ENCODE measurements around the gene MKS1. TPM values are rescaled to one million over a fixed set of nuclear protein-coding genes. Genes with fewer than 3 reads are reported as not detected.

MKS1 gene
- total RNA-seq, 1 donor = 8.6 TPM

DNA sequence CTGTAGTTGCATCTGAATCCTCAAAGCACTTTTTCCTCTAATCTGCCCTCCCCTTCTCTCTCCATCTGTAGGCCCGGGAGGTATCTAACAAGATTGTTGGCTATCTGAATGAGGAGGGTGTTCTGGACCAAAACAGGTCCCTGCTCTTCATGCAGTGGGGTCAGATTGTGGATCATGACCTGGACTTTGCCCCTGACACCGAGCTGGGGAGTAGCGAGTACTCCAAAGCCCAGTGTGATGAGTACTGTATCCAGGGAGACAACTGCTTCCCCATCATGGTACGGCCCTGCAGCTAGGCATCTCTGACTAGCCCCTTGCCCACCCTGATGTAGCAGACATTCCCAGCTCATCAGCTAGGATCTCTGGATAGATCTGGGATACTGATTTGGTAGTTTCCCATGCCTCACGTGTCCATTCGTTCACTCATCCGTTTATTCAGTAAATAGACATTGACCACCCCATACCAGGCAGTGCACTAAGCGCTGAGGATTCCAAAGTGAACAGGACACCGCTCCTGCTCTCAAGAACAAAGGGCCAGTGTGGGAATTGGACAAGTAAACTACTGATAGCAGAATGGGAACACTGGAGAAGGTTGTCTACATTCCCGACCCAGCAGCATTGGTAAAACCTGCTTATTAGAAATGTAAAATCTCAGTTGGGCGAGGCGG, 31.4 kb upstream of the MKS1 start:
- DNase-seq (ENCODE audit: low read depth) = no peak
- no peak overlapping the region for H3K4me3 ChIP-seq (ENCODE audit: low read depth, low read length)
- TF ChIP-seq, protein P1, sequence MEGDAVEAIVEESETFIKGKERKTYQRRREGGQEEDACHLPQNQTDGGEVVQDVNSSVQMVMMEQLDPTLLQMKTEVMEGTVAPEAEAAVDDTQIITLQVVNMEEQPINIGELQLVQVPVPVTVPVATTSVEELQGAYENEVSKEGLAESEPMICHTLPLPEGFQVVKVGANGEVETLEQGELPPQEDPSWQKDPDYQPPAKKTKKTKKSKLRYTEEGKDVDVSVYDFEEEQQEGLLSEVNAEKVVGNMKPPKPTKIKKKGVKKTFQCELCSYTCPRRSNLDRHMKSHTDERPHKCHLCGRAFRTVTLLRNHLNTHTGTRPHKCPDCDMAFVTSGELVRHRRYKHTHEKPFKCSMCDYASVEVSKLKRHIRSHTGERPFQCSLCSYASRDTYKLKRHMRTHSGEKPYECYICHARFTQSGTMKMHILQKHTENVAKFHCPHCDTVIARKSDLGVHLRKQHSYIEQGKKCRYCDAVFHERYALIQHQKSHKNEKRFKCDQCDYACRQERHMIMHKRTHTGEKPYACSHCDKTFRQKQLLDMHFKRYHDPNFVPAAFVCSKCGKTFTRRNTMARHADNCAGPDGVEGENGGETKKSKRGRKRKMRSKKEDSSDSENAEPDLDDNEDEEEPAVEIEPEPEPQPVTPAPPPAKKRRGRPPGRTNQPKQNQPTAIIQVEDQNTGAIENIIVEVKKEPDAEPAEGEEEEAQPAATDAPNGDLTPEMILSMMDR (IDR thresholded peaks at IDR 0.05; ENCODE audit: insufficient read depth, low read depth, low read length) = no peak

DNA sequence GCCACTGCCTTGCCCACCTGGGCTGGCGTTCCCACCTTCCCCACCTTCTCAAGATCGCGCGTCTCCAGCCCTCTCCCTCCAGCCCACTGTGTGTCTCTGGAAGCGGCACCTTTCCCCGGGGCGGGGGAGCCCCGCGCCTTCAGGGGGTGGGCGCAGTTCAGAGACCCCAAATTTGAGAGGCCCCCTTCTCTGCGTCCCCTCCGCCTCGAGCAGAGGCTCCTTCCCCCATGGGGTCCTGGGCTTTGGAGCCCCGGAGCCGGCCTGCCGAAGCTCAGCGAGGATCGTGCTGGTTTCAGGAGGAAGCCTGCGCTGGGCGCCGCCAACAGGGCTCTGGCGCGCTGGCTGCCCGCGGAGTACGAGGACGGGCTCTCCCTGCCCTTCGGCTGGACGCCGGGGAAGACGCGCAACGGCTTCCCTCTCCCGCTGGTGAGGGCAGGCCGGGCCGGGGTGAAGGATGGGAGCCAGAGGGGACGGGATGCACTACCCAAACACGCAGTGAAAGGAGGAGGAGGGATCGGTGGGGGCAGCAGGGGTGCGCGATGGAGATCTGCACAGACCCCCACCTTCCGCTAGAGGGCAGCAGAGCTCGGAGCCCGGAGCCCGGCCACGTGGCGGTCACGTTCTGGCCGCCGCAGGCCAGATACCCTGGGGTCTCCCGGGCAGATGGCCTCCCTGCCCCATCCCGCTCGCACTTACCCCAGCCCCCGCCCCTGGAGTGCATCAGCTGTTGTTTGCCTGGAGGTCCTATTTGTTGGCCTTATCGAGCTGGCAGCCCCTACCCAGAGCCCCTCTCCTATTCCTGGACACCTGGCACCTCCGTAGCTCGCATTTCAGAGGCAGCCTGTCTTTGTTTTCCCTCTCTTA, 30.4 kb upstream of the MKS1 start:
- peak; percentile 36 for DNase-seq (ENCODE audit: low read depth)
- TF ChIP-seq, protein P1 (IDR thresholded peaks at IDR 0.05; ENCODE audit: insufficient read depth, low read depth, low read length) = peak; percentile 82

DNA sequence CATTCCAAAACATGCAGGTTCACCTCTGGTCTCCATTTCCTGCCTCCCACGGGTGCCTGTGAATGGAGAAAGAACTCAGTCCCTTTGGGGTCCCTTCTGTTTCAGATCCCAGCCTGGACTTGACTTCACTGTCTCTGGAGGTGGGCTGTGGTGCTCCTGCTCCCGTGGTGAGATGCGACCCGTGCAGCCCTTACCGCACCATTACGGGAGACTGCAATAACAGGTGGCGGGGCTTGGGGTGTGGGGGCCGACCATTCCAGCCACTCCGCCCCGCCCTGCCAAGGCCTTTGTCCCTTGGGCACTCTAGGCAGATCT, 29.9 kb upstream of the MKS1 start:
- no peak for DNase-seq (ENCODE audit: low read depth)
- TF ChIP-seq, protein P1 (IDR thresholded peaks at IDR 0.05; ENCODE audit: insufficient read depth, low read depth, low read length) = peak; percentile 6
- no peak overlapping the region for H3K4me3 ChIP-seq (ENCODE audit: low read depth, low read length)

More for the DNA sequence above, 30.4 kb upstream of the MKS1 start:
- H3K4me3 ChIP-seq (ENCODE audit: low read depth, low read length) = peak overlapping the region; percentile 58

DNA sequence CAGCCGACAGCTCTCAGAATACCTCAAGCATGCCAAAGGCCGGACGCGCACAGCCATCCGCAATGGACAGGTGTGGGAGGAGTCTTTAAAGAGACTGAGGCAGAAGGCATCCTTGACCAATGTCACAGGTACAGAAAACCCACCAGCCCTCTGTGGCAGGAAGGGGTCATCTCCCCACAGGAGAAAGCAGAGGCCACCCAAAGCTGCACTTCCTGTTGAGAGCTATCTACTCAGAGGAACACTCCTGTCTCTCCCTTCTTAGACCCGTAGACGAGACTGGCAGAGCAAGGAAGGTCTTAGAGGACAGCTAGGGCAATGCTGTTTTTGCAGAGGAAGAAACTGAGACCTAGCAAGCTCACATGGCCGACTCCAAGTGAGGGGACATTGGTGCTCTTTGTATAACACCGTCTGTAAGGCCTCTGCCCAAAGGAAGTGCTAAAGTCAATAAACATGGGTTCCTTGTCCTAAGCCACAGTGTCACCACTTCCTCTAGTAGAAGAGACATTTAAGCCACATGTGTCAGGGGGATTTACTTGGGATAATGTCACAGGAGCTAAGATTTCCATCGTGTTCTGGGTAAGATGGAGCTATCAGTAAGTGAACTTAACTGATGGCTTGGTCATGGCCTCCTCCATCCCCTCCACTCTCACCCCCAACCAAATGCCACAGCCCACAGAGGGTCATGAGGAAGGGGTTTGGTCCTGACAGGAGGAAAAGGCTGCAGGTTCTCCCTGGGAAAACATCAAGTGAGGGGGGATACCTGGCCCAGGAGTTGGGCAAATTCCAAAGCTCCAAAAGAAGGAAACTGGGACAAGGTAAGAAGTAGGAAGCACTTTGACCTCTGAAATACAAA, 28.7 kb upstream of the MKS1 start:
- TF ChIP-seq, protein P1 (IDR thresholded peaks at IDR 0.05; ENCODE audit: insufficient read depth, low read depth, low read length) = no peak
- H3K4me3 ChIP-seq (ENCODE audit: low read depth, low read length) = no peak overlapping the region
- no peak for DNase-seq (ENCODE audit: low read depth)

DNA sequence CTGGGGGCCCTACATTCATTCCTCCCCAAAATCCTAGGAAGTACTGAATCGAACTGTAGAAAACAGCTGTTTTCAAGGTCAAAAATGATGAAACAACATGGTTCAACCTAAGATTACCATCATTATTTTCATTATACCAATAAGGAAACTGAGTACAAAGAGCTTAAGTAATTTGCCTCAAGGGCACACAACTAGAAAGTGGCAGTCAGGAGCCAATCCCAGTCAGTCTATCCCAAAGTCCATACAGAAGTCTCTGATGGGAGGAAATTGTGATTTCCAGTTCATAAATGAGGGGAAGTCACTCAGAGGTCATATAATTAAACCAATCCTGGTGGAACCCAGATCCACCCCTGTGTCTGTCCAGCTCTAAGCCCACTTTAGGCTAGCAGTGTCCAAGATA, 27.7 kb upstream of the MKS1 start:
- TF ChIP-seq, protein P1 (IDR thresholded peaks at IDR 0.05; ENCODE audit: insufficient read depth, low read depth, low read length) = no peak
- no peak overlapping the region for H3K4me3 ChIP-seq (ENCODE audit: low read depth, low read length)
- no peak for DNase-seq (ENCODE audit: low read depth)

DNA sequence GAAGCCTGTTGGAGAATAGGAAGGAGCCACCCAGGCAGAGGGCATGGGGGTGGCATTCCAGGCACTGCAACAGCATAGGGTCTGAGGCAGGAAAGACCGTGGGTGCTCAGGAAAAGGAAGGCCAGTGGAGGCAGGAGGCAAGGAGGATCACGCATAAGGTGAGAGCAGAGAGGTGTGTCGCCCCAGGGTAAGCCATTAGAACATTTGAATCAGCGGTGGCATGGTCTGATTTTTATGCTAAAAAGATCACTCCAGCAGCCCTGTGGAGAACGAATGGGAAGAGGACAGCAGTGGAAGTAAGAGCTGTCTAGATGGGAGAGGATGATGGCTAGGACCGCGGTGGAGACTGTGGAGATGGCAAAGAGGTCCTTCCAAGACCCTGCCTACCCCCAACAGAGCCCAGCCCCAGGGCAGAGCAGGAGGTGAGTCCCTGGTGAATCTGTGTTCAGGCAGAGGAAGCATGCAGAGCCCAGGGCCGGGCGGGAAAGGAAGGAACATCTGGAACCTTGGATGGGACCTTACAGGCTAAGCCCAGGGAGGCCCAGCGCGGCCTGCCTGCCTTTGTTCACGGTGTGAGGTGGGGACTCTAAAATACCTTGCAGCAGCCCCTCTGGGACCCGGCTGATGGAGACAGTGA, 27.2 kb upstream of the MKS1 start:
- DNase-seq (ENCODE audit: low read depth) = no peak
- TF ChIP-seq, protein P1 (IDR thresholded peaks at IDR 0.05; ENCODE audit: insufficient read depth, low read depth, low read length) = no peak
- H3K4me3 ChIP-seq (ENCODE audit: low read depth, low read length) = no peak overlapping the region
